ENCODE data around the gene TNIK. TPM values are rescaled to one million over a fixed set of nuclear protein-coding genes. Genes with fewer than 3 reads are reported as not detected.

The TNIK gene
- total RNA-seq, 2 experiments from 2014 or later, result 36.6 to 39.3 TPM

- Mint-ChIP-seq H3K4me3 (no peak overlapping the region), H3K27me3 (no peaks in the 10 kb centered on the region), H3K9me3 (ENCODE audit: low read depth) (no peaks in the 10 kb centered on the region), H3K27ac (no peak overlapping the region), H3K4me1 (peaks cover 13% of the 10 kb centered on the region), H3K36me3 (peaks cover 17% of the 10 kb centered on the region)
- CTCF ChIA-PET, result interaction anchor here (0.7 kb wide), 1 partner anchor 37 kb away, joined by 3 read pairs; no protein-coding TSS in a partner anchor
- DNase-seq (no peak), ATAC-seq (no peak)
These were observed 110.8 kb downstream of the TNIK start for GRCh38 chr3:171349392-171349791.

DNA sequence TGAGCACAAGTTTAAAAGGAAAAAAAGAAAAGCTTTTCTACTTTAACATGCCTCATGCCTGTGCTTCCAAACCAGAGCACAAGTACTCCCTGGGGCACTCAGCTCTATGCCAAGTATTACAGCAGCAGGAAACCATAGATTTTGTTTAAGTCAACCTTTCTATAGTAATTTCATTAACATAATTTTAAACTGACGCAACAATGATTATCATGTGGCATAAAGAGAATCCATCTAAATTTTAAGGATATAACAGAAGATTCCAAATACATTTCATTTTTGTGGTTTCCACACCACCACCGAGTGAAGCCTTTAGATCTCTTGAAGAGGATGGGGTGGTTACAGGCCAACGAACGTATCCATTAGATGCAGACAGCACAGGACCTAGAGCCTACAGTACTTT lies 112.1 kb downstream of the TNIK start:
- CTCF ChIA-PET, result interaction anchor here (1.2 kb wide), 1 partner anchor 19 kb away, joined by 3 read pairs; no protein-coding TSS in a partner anchor
- DNase-seq (no peak), ATAC-seq (no peak)
- no peaks in the 10 kb centered on the region for H3K9me3 Mint-ChIP-seq (ENCODE audit: low read depth)
- peaks cover 21% of the 10 kb centered on the region for H3K4me1 Mint-ChIP-seq
- H3K4me3 Mint-ChIP-seq, result no peak overlapping the region
- no peaks in the 10 kb centered on the region for H3K27me3 Mint-ChIP-seq
- H3K27ac Mint-ChIP-seq, result no peak overlapping the region
- H3K36me3 Mint-ChIP-seq, result peaks cover 23% of the 10 kb centered on the region

DNA sequence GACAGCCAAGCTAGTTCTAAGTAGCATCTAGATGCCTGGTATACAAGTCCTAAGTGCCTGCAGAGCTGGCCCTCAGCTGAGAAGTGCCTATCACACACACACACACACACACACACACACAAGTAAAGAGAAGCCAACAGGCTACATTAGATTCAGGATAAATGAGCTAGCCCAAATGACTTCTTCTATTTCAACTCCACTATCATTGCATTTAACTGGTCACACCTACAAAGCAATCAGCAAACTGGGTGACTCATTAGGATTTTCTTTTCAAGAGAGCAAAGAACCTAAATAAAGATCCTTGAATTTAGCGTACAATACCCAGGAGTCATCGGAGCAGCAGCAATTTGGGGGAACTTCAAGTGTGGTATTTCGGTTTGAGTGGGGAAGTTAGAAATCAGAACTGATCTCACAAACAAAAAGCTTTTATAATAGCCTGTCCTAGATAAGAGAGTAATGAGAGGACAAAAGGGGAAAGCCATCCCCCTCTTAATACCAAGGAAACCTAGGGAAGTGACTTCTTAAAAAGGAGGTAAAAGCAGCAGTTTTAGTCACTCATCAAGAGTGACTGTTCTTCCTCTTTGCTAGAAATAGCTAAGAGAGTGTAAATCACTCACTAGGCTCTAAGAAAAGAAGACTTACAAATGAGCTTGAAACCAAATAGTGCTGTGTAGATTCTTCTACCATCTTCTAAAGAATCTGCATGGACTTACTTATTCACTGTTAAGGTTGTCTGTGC lies 112.7 kb downstream of the TNIK start:
- Mint-ChIP-seq H3K27ac (no peak overlapping the region), H3K4me3 (no peak overlapping the region), H3K36me3 (peaks cover 28% of the 10 kb centered on the region), H3K4me1 (peaks cover 21% of the 10 kb centered on the region), H3K27me3 (no peaks in the 10 kb centered on the region), H3K9me3 (ENCODE audit: low read depth) (peaks cover 4% of the 10 kb centered on the region)
- DNase-seq, result no peak
- ATAC-seq, result no peak
- CTCF ChIA-PET, result interaction anchor here (1.2 kb wide), 1 partner anchor 19 kb away, joined by 3 read pairs; no protein-coding TSS in a partner anchor

DNA sequence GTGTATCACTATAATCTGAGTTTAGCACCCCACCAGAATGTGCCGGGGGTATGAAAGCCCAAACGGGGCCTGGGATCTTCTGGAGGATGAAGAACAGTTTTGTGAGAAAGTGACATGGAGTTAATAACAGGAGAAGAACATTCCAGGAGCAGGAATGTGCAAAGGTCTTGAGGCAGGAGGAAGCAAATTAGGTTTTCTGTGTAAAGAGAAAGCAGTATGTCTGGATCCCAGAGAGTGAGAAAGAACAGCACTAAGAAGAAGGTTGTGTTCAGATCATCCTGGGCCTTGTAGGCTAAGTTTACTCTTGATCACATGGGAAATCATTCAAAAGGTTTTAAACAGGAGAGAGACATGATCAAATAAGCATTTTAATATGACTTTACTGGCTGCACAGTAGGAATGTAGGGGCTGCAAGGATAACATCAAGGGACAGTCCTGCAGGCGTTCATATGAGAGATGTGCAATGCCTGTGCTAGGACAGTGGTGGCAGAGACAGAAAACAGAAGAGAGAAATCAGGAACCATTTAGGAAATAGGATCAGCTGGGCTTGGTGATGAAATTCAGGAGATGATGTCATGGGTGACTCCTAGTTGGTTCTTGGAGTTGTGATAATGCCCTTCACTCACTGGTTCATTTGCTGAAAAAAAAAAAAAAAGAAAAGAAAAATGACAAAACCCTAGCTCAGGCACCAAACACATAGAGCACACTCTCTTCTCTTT lies 113.5 kb downstream of the TNIK start:
- no peak for ATAC-seq
- no peak overlapping the region for H3K4me3 Mint-ChIP-seq
- peaks cover 5% of the 10 kb centered on the region for H3K9me3 Mint-ChIP-seq (ENCODE audit: low read depth)
- no peak overlapping the region for H3K27ac Mint-ChIP-seq
- CTCF ChIA-PET, result interaction anchor here (1.2 kb wide), 1 partner anchor 18 kb away, joined by 3 read pairs; no protein-coding TSS in a partner anchor
- peaks cover 31% of the 10 kb centered on the region for H3K36me3 Mint-ChIP-seq
- no peaks in the 10 kb centered on the region for H3K27me3 Mint-ChIP-seq
- peaks cover 21% of the 10 kb centered on the region for H3K4me1 Mint-ChIP-seq
- DNase-seq, result no peak

DNA sequence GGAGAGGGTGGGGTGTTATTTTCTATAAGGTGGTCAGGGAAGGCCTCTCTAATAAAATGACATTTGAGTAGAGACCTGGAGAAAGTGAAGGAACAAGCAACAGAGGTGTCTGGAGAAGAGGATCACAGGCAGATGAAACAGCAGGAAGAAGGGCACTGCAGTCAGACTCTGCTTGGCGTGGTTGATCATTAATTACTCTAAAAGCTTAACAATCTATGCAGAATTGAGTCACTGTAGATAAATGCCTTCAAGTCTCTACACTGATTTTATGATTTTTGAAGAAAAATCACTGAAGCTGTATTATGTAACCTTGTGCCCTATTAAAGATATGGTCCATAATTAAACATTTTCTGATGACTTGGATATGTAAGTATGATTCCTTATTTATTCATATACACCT lies 114.2 kb downstream of the TNIK start:
- peaks cover 21% of the 10 kb centered on the region for H3K4me1 Mint-ChIP-seq
- CTCF ChIA-PET, result interaction anchor here (1.3 kb wide), 1 partner anchor 10 kb away, joined by 4 read pairs; no protein-coding TSS in a partner anchor
- ATAC-seq, result no peak

DNA sequence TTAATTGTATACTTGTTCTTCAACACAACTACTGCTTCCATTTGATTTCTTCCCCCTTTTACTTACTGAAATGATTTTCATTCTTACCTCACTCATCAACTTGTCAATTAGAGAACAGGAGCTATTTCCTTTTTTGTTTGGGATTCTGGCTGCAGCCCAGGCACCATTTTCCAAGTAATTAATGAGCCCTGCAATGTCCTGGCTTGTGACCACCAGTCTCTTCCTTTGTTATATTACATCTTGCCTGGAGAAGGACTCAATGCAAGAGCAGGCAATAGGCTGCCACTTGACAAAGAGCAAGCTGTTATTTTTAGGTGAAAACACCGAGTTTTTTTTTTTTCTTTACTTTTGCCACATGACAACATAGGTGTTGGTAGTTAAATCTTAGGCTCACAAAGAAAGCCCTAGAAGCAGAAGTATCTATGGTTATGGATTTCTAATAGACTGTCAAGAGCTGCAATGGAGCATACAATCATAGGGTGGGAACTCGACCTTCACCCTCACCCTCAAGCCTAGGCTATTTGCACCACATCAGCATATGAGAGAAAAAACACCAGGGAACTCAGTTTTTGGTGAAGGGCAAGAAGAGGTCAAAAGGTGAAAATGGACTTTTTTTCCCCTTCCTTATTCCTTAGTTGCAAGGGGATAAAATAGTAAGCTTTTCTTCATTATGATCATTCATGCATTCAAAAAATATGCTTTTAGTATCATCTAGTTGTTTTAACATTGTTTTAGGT lies 114.9 kb downstream of the TNIK start:
- H3K4me3 Mint-ChIP-seq, result no peak overlapping the region
- H3K4me1 Mint-ChIP-seq, result peaks cover 21% of the 10 kb centered on the region
- CTCF ChIA-PET, result interaction anchor here (1.3 kb wide), 1 partner anchor 9 kb away, joined by 4 read pairs; no protein-coding TSS in a partner anchor
- peaks cover 38% of the 10 kb centered on the region for H3K36me3 Mint-ChIP-seq
- H3K27me3 Mint-ChIP-seq, result no peaks in the 10 kb centered on the region
- H3K27ac Mint-ChIP-seq, result no peak overlapping the region
- DNase-seq, result no peak
- peaks cover 8% of the 10 kb centered on the region for H3K9me3 Mint-ChIP-seq (ENCODE audit: low read depth)
- ATAC-seq, result no peak

More for the DNA sequence above, 114.2 kb downstream of the TNIK start:
- DNase-seq, result no peak
- Mint-ChIP-seq H3K9me3 (ENCODE audit: low read depth) (peaks cover 8% of the 10 kb centered on the region), H3K27me3 (no peaks in the 10 kb centered on the region), H3K4me3 (no peak overlapping the region), H3K27ac (no peak overlapping the region), H3K36me3 (peaks cover 34% of the 10 kb centered on the region)

- H3K9me3 Mint-ChIP-seq (ENCODE audit: low read depth), result peaks cover 8% of the 10 kb centered on the region
- CTCF ChIA-PET, result no interaction called here
- H3K4me1 Mint-ChIP-seq, result peaks cover 21% of the 10 kb centered on the region
- H3K27me3 Mint-ChIP-seq, result no peaks in the 10 kb centered on the region
- peaks cover 40% of the 10 kb centered on the region for H3K36me3 Mint-ChIP-seq
- DNase-seq (no peak), ATAC-seq (no peak)
- H3K27ac Mint-ChIP-seq, result no peak overlapping the region
- no peak overlapping the region for H3K4me3 Mint-ChIP-seq
These were observed 116.5 kb downstream of the TNIK start for GRCh38 chr3:171343693-171344092.

DNA sequence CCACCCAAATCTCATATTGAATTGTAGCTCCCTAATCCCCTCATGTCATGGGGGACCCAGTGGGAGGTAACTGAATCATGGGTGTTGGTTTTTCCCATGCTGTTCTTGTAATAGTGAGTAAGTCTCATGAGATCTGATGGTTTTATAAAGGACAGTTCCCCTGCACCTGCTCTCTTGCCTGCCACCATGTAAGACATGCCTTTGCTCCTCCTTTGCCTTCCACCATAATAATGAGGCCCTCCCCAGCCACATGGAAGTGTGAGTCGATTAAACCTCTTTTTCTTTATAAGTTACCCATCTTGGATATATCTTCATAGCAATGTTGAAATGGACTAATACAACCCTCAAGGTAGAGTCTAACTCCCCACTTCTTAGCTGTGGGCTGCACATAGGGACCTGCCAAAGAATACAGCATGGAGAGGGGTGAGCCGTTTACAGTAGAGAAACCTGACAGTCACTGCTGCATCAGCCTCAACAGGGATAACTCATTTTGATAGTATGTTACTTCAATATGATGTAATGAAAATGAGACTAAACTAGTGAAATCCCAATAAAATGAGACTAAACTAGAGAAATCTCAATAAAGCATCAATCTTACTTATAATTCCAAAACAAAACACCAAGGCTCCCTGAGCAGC lies 117.3 kb downstream of the TNIK start:
- no peak overlapping the region for H3K4me3 Mint-ChIP-seq
- peaks cover 19% of the 10 kb centered on the region for H3K4me1 Mint-ChIP-seq
- no peaks in the 10 kb centered on the region for H3K27me3 Mint-ChIP-seq
- DNase-seq (no peak), ATAC-seq (no peak)
- peaks cover 8% of the 10 kb centered on the region for H3K9me3 Mint-ChIP-seq (ENCODE audit: low read depth)
- H3K27ac Mint-ChIP-seq, result no peak overlapping the region
- CTCF ChIA-PET, result no interaction called here
- peaks cover 40% of the 10 kb centered on the region for H3K36me3 Mint-ChIP-seq

- DNase-seq, result no peak
- ATAC-seq, result no peak
- H3K4me3 Mint-ChIP-seq, result no peak overlapping the region
- H3K9me3 Mint-ChIP-seq (ENCODE audit: low read depth), result peaks cover 8% of the 10 kb centered on the region
- H3K4me1 Mint-ChIP-seq, result peaks cover 12% of the 10 kb centered on the region
- no peaks in the 10 kb centered on the region for H3K27me3 Mint-ChIP-seq
- peaks cover 40% of the 10 kb centered on the region for H3K36me3 Mint-ChIP-seq
- no peak overlapping the region for H3K27ac Mint-ChIP-seq
- CTCF ChIA-PET, result no interaction called here
These were observed 118.0 kb downstream of the TNIK start for GRCh38 chr3:171342200-171342599.

DNA sequence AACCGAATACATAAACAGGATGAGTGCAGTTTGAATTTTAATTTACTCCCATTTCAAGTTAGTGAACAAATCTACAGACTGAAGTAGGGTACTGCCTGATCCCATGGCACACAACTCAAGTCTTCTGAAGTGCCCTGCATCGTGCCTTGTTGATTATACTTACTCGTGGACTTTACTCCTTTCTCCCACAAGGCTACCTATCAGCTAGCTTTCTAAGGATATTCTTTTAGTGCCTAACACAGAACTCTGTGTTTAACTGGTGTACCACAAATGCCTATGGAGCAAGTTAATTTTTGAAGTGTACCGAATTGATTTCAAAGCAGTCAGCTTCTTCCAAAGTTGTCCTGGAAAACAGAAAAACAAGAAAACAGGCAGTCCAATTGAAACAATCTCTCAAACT lies 119.8 kb downstream of the TNIK start:
- CTCF ChIA-PET, result no interaction called here
- no peak for ATAC-seq
- Mint-ChIP-seq H3K9me3 (ENCODE audit: low read depth) (peaks cover 8% of the 10 kb centered on the region), H3K36me3 (peaks cover 33% of the 10 kb centered on the region), H3K27me3 (no peaks in the 10 kb centered on the region), H3K4me1 (peaks cover 8% of the 10 kb centered on the region), H3K27ac (no peak overlapping the region), H3K4me3 (no peak overlapping the region)
- DNase-seq, result no peak

DNA sequence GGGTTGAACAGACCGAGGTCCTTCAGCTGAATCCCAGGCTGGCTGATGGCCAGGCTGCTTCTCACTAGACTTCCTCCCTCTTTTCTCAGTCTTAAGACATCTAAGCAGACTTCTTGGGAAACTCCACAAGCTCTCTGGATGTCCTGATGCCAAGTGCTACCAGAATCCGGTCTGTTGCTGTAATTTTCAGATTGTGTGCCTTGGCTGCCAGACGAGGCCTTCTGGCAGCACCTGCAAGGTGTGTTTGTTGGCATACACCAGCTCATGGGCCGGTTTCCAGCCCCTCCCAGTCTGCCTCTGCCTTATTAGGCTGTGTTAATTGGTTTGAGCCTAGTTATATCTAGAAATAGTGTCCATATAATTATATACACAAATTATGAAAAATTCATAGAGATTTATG lies 120.6 kb downstream of the TNIK start:
- CTCF ChIA-PET, result interaction anchor here (1.0 kb wide), 1 partner anchor 11 kb away, joined by 3 read pairs; no protein-coding TSS in a partner anchor
- Mint-ChIP-seq H3K27ac (no peak overlapping the region), H3K4me1 (peaks cover 8% of the 10 kb centered on the region), H3K36me3 (peaks cover 30% of the 10 kb centered on the region), H3K4me3 (no peak overlapping the region), H3K9me3 (ENCODE audit: low read depth) (peaks cover 8% of the 10 kb centered on the region), H3K27me3 (no peaks in the 10 kb centered on the region)
- DNase-seq (no peak), ATAC-seq (no peak)

GRCh38 chr3:171336406-171336805 lies 123.8 kb downstream of the TNIK start:
- DNase-seq (no peak), ATAC-seq (no peak)
- no peak overlapping the region for H3K27ac Mint-ChIP-seq
- CTCF ChIA-PET, result interaction anchor here (1.3 kb wide), 1 partner anchor 9 kb away, joined by 4 read pairs; no protein-coding TSS in a partner anchor
- no peak overlapping the region for H3K4me3 Mint-ChIP-seq
- peaks cover under 1% of the 10 kb centered on the region for H3K9me3 Mint-ChIP-seq (ENCODE audit: low read depth)
- peaks cover 12% of the 10 kb centered on the region for H3K36me3 Mint-ChIP-seq
- no peaks in the 10 kb centered on the region for H3K4me1 Mint-ChIP-seq
- no peaks in the 10 kb centered on the region for H3K27me3 Mint-ChIP-seq

DNA sequence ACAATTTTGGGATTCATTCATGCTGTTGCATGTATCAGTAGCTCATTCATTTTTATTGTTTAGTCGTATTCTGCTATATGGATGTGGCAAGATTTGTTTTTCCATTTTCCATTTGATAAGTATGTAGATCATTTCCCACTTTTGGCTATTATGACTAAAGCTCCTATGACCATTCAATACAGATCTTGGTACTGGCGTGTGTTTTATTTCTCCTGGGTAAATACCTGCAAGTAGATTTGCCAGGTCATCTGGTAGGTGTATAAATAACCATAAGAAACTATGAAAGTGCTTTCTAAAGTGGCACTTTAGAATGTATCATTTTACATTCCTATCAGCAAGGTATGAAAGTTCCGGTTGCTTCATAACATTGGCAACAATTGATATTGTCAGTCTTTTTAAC lies 124.6 kb downstream of the TNIK start:
- ATAC-seq (no peak), DNase-seq (no peak)
- H3K27me3 Mint-ChIP-seq, result no peaks in the 10 kb centered on the region
- H3K4me1 Mint-ChIP-seq, result no peaks in the 10 kb centered on the region
- H3K4me3 Mint-ChIP-seq, result no peak overlapping the region
- CTCF ChIA-PET, result no interaction called here
- H3K27ac Mint-ChIP-seq, result no peak overlapping the region
- H3K36me3 Mint-ChIP-seq, result peaks cover 11% of the 10 kb centered on the region
- H3K9me3 Mint-ChIP-seq (ENCODE audit: low read depth), result no peaks in the 10 kb centered on the region
